Gastroesophageal sphincter (tissue), 4 donors: ENCODE measurements around the gene ZCCHC7. TPM values are rescaled to one million over a fixed set of nuclear protein-coding genes. Genes with fewer than 3 reads are reported as not detected.
A peak's percentile ranks its signal among the peaks of the same experiment; 100 is the strongest.

Source experiments
- ATAC-seq: fragments of 150-250 bp; one replicate; pipeline ENCODE4 v1.9.1; 2016; ENCODE audit warnings: mild to moderate bottlenecking, moderate library complexity
- H3K27ac ChIP-seq, 4 donors: fragments of 200-600 bp; sonication (generic) in 3 of 4; 1 replicate in 3 of 4; 2 replicates in 1 of 4; pipeline ENCODE4 v1.5.1; 2016 to 2019
- H3K27me3 ChIP-seq: fragments of 200-600 bp; sonication (generic); one replicate; pipeline ENCODE4 v1.5.1; 2019
- H3K36me3 ChIP-seq, 2 donors: fragments of 200-600 bp; sonication (generic); one replicate each; pipeline ENCODE4 v1.5.1; 2019; ENCODE audit warnings: control low read depth in 1 of 2
- H3K4me1 ChIP-seq, 3 donors: fragments of 200-600 bp; sonication (generic); 1 replicate in 2 of 3; 2 replicates in 1 of 3; pipeline ENCODE4 v1.5.1; 2016 to 2019; ENCODE audit warnings: control low read depth in 2 of 3
- H3K4me3 ChIP-seq, 2 donors: fragments of 200-600 bp; sonication (generic); one replicate each; pipeline ENCODE4 v1.5.1; 2019; ENCODE audit warnings: mild to moderate bottlenecking in 1 of 2, moderate library complexity in 1 of 2
- H3K9me3 ChIP-seq, 3 donors: fragments of 200-600 bp; sonication (generic); one replicate each; pipeline ENCODE4 v1.5.1; 2017 to 2019; ENCODE audit warnings: control low read depth in 2 of 3
- EP300 ChIP-seq: sonication (generic); formaldehyde crosslinking; IDR thresholded peaks from one replicate; pipeline ENCODE4 v1.6.1; 2017; ENCODE audit warnings: antibody characterized with exemption, mild to moderate bottlenecking
- POLR2A ChIP-seq, 2 donors: fragments of 450-650 bp; IDR thresholded peaks; one replicate each; pipeline ENCODE4 v1.6.1; 2017; ENCODE audit warnings: antibody characterized with exemption in 2 of 2, mild to moderate bottlenecking in 2 of 2, moderate library complexity in 1 of 2
- POLR2AphosphoS5 ChIP-seq: sonication (generic); formaldehyde crosslinking; IDR thresholded peaks from one replicate; pipeline ENCODE4 v1.6.1; 2017; ENCODE audit warnings: antibody characterized with exemption
- WGBS, 2 donors: methylation state at CpG; one replicate each; pipeline ENCODE4 v1.1.5; 2018; ENCODE audit warnings: low coverage in 1 of 2; 5-methylcytosine and 5-hydroxymethylcytosine counted together
- total RNA-seq, 4 donors: library from RNA; depleted of rRNA; stranded (reverse); fragments of >200 nt; gene quantifications; one replicate each; pipeline ENCODE4 v1.1.0, GENCODE V29; 2016
- TF ChIP-seq, protein P1 (sequence below), 4 experiments: fragments of 200-600 bp in 2 of 4; fragments of 450-650 bp in 2 of 4; sonication (generic) in 1 of 4; IDR thresholded peaks; one replicate each; pipeline ENCODE4 v1.5.1; 2017 to 2019; ENCODE audit warnings: antibody characterized with exemption in 4 of 4, mild to moderate bottlenecking in 2 of 4, moderate library complexity in 2 of 4

ZCCHC7 gene
- total RNA-seq, 4 donors from 2014 or later, result 12.1 to 23.5 (median 17.6) TPM

DNA sequence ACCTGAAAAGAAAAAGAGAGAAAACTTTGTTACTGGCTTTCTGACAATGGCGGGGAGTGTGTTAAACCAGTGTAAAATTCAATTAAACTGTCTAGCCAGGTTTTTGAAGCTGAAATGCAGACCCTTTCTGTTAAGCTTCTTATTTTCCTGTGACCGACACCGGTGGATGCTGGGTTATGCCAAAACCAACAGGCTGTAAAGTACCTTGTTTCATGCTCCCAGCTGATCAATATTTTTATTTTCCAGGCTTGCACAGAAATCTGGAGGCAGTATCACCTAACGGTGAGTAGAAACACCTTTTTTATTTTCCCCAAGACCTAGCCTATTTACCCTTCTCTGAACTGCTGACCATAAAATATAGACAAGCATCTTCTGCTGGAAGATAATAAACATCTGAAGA lies 207.2 kb downstream of the ZCCHC7 start:
- ATAC-seq, result no peak
- H3K36me3 ChIP-seq, result peaks cover 0 to 8% of the 10 kb centered on the region in 2 donors
- no peaks in the 10 kb centered on the region for H3K9me3 ChIP-seq
- no peaks in the 10 kb centered on the region for H3K4me1 ChIP-seq
- WGBS, 2 donors, result 90 to 100% methylated on average over 2 to 4 of the region's 4 CpGs
- H3K27me3 ChIP-seq, result no peaks in the 10 kb centered on the region
- H3K27ac ChIP-seq, result no peak overlapping the region
- no peak overlapping the region for H3K4me3 ChIP-seq
- TF ChIP-seq POLR2A (IDR thresholded peaks at IDR 0.05), result no peak
- TF ChIP-seq POLR2AphosphoS5, result no peak
- TF ChIP-seq, protein P1, sequence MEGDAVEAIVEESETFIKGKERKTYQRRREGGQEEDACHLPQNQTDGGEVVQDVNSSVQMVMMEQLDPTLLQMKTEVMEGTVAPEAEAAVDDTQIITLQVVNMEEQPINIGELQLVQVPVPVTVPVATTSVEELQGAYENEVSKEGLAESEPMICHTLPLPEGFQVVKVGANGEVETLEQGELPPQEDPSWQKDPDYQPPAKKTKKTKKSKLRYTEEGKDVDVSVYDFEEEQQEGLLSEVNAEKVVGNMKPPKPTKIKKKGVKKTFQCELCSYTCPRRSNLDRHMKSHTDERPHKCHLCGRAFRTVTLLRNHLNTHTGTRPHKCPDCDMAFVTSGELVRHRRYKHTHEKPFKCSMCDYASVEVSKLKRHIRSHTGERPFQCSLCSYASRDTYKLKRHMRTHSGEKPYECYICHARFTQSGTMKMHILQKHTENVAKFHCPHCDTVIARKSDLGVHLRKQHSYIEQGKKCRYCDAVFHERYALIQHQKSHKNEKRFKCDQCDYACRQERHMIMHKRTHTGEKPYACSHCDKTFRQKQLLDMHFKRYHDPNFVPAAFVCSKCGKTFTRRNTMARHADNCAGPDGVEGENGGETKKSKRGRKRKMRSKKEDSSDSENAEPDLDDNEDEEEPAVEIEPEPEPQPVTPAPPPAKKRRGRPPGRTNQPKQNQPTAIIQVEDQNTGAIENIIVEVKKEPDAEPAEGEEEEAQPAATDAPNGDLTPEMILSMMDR (IDR thresholded peaks at IDR 0.05), result no peak
- no peak for TF ChIP-seq EP300

DNA sequence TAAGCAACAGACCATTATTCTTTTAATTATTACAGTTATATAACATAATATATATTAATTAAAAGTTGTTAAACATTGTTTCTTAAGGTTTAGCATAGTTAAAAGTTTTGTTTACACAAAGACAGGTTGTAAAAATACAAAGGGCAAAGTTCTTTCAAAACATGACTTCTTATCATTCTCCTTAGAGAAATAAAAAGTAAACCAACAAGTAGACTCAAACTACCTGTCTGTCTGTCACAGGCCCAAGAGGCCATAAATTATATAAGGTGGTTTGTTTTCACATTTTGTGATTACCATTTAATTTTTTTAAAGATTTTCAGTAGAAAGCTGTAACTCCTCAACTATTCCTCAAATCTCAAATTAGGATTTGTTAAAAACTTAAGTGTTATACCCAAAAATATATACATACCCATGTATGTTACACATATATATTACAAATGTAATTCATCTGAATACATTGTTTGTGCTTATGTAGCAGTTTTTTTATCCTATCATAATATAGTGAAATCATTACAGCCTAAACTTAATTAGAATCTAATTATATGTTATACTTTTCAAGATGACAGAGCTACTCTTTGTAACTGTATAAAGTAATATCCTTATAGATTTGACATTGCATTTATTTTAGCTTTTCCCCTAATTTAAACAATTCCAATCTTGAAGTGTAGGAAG lies 208.3 kb downstream of the ZCCHC7 start:
- Histone ChIP-seq H3K4me3 (no peak overlapping the region), H3K36me3 (peaks cover 0 to 8% of the 10 kb centered on the region in 2 donors), H3K27ac (no peak overlapping the region), H3K27me3 (no peaks in the 10 kb centered on the region), H3K9me3 (no peaks in the 10 kb centered on the region), H3K4me1 (no peaks in the 10 kb centered on the region)
- ATAC-seq, result no peak
- TF ChIP-seq POLR2AphosphoS5 (no peak), POLR2A (IDR thresholded peaks at IDR 0.05) (no peak), EP300 (no peak)
- TF ChIP-seq, protein P1 (IDR thresholded peaks at IDR 0.05), result no peak

GRCh38 chr9:37329576-37329975 lies 209.2 kb downstream of the ZCCHC7 start:
- Histone ChIP-seq H3K36me3 (peaks cover 0 to 2% of the 10 kb centered on the region in 2 donors), H3K4me1 (no peaks in the 10 kb centered on the region), H3K9me3 (no peaks in the 10 kb centered on the region), H3K27me3 (no peaks in the 10 kb centered on the region), H3K27ac (no peak overlapping the region), H3K4me3 (no peak overlapping the region)
- no peak for ATAC-seq
- TF ChIP-seq POLR2AphosphoS5 (no peak), EP300 (no peak), POLR2A (IDR thresholded peaks at IDR 0.05) (no peak)
- TF ChIP-seq, protein P1 (IDR thresholded peaks at IDR 0.05), result peak in 1 of 4 experiments; percentile 22
- 76 to 85% methylated on average over 2 of the region's 2 CpGs for WGBS, 2 donors

GRCh38 chr9:37331871-37332270 lies 211.5 kb downstream of the ZCCHC7 start:
- 100% methylated on average over 1 of the region's 1 CpG for WGBS, 2 donors
- Histone ChIP-seq H3K4me1 (no peaks in the 10 kb centered on the region), H3K4me3 (no peak overlapping the region), H3K27me3 (no peaks in the 10 kb centered on the region), H3K36me3 (no peaks in the 10 kb centered on the region), H3K9me3 (no peaks in the 10 kb centered on the region), H3K27ac (no peak overlapping the region)
- no peak for TF ChIP-seq EP300
- no peak for TF ChIP-seq POLR2A (IDR thresholded peaks at IDR 0.05)
- TF ChIP-seq, protein P1 (IDR thresholded peaks at IDR 0.05), result no peak
- TF ChIP-seq POLR2AphosphoS5, result no peak
- ATAC-seq, result no peak

- H3K4me3 ChIP-seq, result no peak overlapping the region
- no peaks in the 10 kb centered on the region for H3K4me1 ChIP-seq
- TF ChIP-seq, protein P1 (IDR thresholded peaks at IDR 0.05), result no peak
- no peak for TF ChIP-seq POLR2AphosphoS5
- no peaks in the 10 kb centered on the region for H3K36me3 ChIP-seq
- H3K27me3 ChIP-seq, result no peaks in the 10 kb centered on the region
- H3K9me3 ChIP-seq, result no peaks in the 10 kb centered on the region
- H3K27ac ChIP-seq, result no peak overlapping the region
- no peak for ATAC-seq
Measured at GRCh38 chr9:37332578-37332977, 212.2 kb downstream of the ZCCHC7 start.
